Measurements from ENCODE around the gene MXD4. TPM values are rescaled to one million over a fixed set of nuclear protein-coding genes. Genes with fewer than 3 reads are reported as not detected.

MXD4 gene
- total and polyA plus RNA-seq, 9 of the 15 experiments (the other 6 are each of a cell fraction or from before 2014, with no cell fraction given), result 0.06 to 13.5 (median 5.9) TPM

DNA sequence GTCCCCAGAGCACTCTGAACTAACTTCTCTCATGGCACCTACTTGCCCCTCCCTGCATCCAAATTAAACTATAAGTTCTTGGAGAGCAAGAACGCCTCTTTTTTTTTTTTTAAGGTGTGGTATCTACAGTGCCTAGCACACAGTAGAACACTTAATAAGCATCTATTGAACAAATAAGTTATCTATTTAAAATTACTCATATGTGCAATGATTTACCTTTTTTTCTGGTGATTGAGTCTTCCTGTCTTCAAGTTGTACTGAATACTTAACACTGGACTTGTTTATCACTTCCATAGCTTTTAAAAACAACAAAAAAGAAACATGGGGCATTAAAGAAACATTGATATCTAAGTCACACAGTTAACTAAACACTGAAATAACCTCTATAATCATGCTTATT lies 49.1 kb downstream of the MXD4 start:
- H3K9me1 ChIP-seq (ENCODE audit: control insufficient read depth, insufficient read depth, low read length), result no peaks in the 10 kb centered on the region
- POLR2A ChIA-PET, result interaction anchor here (0.7 kb wide), 1 partner anchor 90 kb away, joined by 3 read pairs; no protein-coding TSS in a partner anchor
- BruUV-seq (replicated peaks), result no TSS peak
- H3K27me3 ChIP-seq (ENCODE audit: control insufficient read depth in 2 of 2, insufficient read depth in 2 of 2, low read length in 2 of 2), result peaks cover 0 to 9% of the 10 kb centered on the region in 2 experiments; a peak in 3 of 5 replicates
- DNase-seq (ENCODE audit: extremely low read depth in 1 of 4, low spot score in 3 of 4), result no peak
- H3K27ac ChIP-seq (ENCODE audit: extremely low read depth, low read depth, low read length), result no peak overlapping the region
- no peaks in the 10 kb centered on the region for H3K9me3 ChIP-seq (replicated peaks; ENCODE audit: control insufficient read depth, insufficient read depth, low read depth, low read length)
- TF ChIP-seq ZNF655 (CRISPR knock-in tag; IDR thresholded peaks at IDR 0.05) (no peak), RCOR1 (IDR thresholded peaks at IDR 0.05; ENCODE audit: borderline replicate concordance in 1 of 2, low read depth in 2 of 2, low read length in 2 of 2) (no peak), EWSR1 (IDR thresholded peaks at IDR 0.05; ENCODE audit: borderline replicate concordance, low read depth, partially characterized antibody) (no peak), HDAC1 (IDR thresholded peaks at IDR 0.05) (no peak), TCFL5 (CRISPR knock-in tag; conservative IDR thresholded peaks at IDR 0.05) (no peak), ZNF41 (CRISPR knock-in tag; conservative IDR thresholded peaks at IDR 0.05) (no peak), CBFB (CRISPR knock-in tag; IDR thresholded peaks at IDR 0.05) (no peak), ZNF316 (IDR thresholded peaks at IDR 0.05) (no peak), ZNF124 (CRISPR knock-in tag; IDR thresholded peaks at IDR 0.05) (no peak), TAF15 (IDR thresholded peaks at IDR 0.05; ENCODE audit: low read depth, low read length) (no peak), NR2F6 (CRISPR knock-in tag; IDR thresholded peaks at IDR 0.05) (no peak), BCOR (IDR thresholded peaks at IDR 0.05) (no peak), EHMT2 (IDR thresholded peaks at IDR 0.05) (no peak), HINFP (tag; conservative IDR thresholded peaks at IDR 0.05; ENCODE audit: low read depth) (no peak)
- TF ChIP-seq, protein P1, sequence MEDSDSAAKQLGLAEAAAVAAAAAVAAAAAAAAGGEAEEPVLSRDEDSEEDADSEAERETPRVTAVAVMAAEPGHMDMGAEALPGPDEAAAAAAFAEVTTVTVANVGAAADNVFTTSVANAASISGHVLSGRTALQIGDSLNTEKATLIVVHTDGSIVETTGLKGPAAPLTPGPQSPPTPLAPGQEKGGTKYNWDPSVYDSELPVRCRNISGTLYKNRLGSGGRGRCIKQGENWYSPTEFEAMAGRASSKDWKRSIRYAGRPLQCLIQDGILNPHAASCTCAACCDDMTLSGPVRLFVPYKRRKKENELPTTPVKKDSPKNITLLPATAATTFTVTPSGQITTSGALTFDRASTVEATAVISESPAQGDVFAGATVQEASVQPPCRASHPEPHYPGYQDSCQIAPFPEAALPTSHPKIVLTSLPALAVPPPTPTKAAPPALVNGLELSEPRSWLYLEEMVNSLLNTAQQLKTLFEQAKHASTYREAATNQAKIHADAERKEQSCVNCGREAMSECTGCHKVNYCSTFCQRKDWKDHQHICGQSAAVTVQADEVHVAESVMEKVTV (CRISPR knock-in tag; IDR thresholded peaks at IDR 0.05), result no peak
- FAIRE-seq, result no peak
- no peak for ATAC-seq
- in situ Hi-C loops (cut with MboI), result no loop called here
- H3K36me3 ChIP-seq (ENCODE audit: control insufficient read depth, insufficient read depth, low read length), result no peaks in the 10 kb centered on the region
- H3K4me1 ChIP-seq (replicated peaks in 1 of 2; ENCODE audit: control insufficient read depth in 2 of 2, insufficient read depth in 2 of 2, low read length in 2 of 2), result no peaks in the 10 kb centered on the region; a peak in 1 of 5 replicates
- no peaks in the 10 kb centered on the region; the same call in 1 of the 2 replicates for H4K20me1 ChIP-seq (replicated peaks; ENCODE audit: control insufficient read depth, insufficient read depth, low read length)
- 0% methylated on average over 1 of the region's 1 CpG for WGBS (ENCODE audit: insufficient coverage, low coverage, missing lambda C conversion rate)
- H2AFZ ChIP-seq (ENCODE audit: low read depth, low read length), result no peak overlapping the region
- H3K79me2 ChIP-seq (ENCODE audit: control insufficient read depth, insufficient read depth, low read length), result no peaks in the 10 kb centered on the region
- no peak overlapping the region for H3K9ac ChIP-seq (ENCODE audit: insufficient read depth in 1 of 2, low read depth in 2 of 2, low read length in 2 of 2)
- intact Hi-C loops (cut with micrococcal nuclease), result no loop called here
- CTCF ChIA-PET (ENCODE audit: low intra/inter-chr PET ratio), result no interaction called here
- H3K4me3 ChIP-seq, result no peak overlapping the region
- no peak overlapping the region for H3K4me2 ChIP-seq (ENCODE audit: insufficient read depth, low read length)

Data from K562 (cell line).